GM21367 (cell line): Measurements from ENCODE around the gene SLC45A1.

Source experiments
- ATAC-seq: cut with Tn5 transposase; IDR thresholded peaks from one replicate; pipeline ENCODE4 v1.9.1; 2021; ENCODE audit not compliant: unreplicated experiment

SLC45A1 gene

DNA sequence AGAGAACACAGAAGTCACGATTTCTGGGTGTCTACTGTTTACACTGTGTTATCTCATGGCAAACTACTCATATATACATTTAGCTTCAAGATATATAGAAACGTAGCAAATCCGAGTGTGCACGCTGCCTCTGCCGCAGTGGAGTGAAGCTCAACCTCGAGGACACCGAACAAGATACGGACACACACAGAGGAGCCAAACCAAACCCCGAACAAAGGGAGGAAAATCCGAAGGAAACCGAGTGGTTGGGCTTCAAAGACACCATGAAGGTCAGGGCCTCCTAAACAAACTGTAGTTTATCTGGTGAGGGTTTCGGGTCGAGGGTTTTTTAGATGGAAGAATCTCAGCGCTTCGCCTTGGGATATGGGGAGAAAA, 34.5 kb downstream of the SLC45A1 start:
- no peak for ATAC-seq

DNA sequence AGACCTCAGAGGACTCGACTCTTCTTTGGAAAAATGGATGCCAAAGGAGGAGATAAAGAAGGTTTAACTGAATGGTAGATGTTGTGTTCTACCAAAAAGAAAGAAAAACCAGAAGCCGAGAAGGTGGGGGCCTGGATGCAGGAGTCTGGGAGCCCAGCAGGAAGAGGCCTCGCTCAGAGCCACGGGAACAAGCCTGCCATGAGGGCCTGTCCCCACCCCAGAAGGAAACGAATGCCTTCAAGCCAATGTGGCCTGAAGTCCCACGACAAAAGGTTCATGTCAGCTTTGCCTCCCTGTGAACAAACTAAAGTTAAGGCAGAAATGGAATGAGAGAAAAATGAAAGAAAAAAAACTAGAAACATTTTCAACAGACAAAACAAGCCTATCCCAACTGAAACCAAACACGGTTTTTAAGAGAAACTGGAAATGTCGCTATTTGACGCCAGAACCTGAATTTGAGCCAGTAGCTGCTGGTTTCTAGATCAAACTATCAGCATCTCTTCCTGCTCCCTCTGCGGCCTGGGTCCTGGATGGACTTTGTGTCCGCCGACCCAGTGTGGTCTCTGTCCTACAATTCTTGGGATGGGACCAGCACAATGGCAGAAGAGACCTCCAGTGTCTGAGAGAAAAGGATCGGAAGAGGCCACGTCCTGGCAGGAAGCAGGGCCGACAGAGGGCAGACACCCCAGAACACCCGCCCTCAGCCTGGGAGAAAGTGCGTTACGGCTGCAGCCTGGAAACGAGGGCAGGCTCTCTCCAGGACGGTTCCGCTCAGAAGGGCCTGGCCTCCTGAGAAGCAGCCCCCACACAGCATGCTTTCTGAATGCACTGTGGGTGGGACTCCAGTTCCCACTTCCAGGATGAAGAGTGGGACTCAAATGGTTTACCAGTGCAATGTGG, 35.2 kb downstream of the SLC45A1 start:
- ATAC-seq: no peak

DNA sequence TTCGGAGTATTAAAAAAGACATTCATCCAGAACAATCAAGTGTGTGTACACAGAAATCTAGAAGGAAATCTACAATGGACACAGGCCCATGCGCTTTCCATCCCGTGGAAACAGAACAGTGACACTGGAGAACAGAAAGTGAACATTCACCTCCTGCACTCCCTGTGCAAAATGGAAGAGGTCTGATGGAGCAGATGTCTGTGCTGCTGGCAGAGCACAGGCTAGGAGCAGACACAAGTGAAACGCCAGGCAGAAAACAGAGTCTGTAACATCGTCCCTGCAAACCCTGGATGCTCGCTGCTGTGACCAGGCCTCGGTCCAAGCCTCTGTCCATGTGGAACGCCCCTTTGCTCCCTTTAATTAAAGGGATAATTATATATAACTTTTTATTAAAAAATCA, 36.1 kb downstream of the SLC45A1 start:
- no peak for ATAC-seq

DNA sequence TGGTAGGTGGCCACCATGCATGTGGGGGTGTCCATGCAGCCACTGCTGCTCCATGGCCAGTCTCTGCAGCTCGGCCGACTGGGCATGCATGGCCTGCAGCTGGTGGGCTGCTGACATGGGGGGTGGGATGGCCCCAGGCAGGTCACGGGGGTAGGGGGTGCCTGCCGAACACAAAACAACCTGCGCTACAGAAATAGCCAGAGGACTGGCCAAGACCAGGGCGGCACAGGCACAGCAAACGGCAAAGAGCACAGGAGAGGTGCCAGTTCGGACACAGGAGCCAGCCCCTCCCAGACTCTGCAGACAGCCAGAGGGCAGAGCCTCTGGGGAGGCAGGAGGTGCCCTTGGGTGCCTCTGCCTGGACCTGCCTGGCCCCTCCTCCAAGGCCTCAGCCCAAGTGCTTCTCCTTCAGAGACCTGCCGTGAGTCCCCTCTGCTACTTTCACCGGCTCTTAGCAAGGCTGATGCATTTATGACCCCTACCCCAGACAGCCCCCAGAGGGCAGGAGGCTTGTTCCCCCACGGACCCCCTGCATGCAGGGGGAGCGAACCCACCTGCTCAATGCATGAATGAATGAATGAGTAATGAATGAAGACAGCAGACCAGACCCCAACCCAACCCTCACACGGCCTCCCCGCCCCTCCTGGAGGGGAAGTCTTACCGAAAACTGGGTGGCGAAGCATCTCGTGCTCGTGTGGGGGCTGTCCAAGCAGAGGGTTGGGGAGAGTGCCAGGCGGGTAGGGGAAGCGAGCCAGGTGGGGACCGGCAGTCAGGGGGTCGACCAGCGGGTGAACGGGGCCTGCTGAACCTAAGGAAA, 37.7 kb downstream of the SLC45A1 start:
- ATAC-seq: no peak

DNA sequence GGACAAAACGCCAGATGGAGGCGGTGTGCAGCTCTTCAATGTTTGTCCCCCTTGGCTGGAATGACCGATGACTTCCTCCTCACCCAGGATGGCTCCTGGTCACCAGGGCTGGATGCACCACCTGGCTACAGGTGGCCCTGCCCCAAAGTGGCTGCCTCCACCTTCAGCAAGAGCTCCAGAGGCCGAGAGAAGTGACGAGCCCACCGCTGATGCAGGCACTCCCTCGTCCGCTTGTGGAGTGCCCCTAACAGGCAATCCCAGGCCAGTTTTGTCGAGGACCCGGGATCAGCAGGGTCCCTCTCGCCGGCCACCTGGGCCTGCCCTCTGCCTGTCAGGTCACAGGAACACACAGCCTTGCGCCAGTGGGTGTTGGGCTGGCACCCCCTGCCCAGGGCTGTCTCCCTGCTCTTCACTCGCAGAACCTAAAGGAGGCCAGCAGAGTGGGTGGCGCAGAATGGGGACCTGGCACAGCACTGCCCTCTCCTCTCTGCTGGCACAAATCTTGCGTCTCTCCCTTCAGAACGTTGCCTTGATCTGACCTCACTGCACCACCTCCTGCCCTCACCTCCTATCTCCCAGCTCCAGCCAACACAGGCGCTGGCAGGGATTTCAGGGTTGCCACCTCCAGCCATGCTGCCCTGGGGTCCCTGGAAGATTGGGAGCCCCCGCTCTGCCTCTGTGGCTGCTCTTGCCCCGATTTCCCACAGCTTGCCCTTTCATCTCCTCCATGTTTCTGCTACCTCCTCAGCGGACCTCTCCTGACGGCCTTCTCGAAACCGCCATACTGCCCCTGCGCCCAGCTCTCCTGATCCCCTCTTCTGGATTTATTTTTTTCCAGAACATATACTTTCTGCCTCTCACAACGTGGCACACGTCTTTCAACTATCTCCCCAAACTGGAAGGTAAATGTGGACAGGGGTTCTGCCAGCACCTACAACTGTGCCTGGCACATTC, 38.6 kb downstream of the SLC45A1 start:
- ATAC-seq: no peak

GRCh38 chr1:8357329-8358101, 39.6 kb downstream of the SLC45A1 start:
- ATAC-seq: no peak

- no peak for ATAC-seq
Observed at GRCh38 chr1:8358241-8358896, 40.5 kb downstream of the SLC45A1 start.

DNA sequence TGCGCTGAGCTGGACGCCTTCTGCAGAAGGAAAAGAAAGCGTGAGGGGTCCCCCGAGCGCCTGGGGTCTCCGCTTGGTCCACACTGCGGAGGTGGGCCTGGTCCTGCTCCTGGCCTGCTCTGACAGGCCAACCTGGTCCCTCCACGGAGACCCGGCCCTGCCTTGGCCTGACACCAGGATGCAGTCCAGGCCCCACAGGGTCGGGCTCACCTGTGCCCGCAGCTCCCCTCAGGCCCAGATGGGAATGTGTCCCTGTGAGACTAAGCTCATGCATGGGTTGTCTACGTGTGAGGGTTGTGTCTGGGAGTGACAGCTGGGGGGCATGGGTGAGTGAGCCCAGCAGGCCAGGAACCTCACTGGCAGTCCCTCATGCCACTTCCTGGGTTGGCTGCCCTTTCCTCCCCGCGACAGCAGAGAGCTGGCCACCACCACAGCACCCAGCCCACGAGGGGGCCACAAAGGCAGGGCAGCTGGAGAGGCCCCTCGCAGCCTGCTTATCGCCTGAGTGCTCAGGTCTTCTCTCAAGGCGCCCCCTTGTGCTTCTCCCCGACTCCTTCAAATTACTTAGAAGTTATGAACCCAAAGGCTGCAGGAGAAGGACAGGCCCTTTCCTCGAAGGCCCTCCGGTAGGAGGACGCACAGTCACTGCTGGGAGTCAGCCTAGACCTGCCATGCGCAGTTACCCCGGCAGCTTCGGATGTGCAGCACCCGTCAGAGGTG, 41.1 kb downstream of the SLC45A1 start:
- no peak for ATAC-seq

- no peak for ATAC-seq
Observed at GRCh38 chr1:8359617-8360481, 41.9 kb downstream of the SLC45A1 start.

DNA sequence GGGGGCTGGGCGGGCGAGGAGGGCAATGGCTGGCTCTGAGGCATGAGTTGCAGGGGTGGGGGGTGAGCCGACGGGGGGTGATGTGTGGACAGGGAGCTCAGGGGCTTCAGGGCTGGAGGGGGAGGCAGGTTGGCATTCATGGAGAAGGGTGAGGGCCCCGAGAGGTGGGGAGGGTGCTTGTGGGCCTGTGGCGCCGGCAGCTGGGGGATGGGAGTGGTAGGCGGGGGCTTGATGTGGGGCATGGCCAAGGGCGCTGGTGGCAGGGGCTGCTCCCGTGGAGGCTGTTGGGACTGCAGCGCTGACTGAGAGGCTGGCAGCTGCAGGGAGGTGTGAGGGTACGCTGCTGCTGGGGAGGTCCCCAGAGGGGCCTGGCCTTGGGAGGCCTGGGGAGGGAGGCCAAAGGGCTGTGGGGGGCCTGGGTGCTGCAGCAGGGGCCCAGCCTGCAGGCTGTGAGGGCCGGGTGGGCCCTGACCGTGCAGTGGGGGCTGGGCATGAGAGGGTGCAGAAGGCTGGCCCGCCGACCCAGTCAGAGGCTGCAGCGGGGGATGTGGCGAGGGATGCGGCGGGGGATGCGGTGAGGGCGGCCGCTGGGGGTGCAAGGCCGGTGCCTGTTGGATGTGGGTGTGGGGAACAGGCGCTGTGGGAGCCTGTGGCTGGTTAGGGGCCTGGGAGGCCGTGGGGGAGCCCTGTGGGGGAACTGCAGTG, 42.7 kb downstream of the SLC45A1 start:
- ATAC-seq: no peak

GRCh38 chr1:8361198-8361849, 43.4 kb downstream of the SLC45A1 start:
- ATAC-seq: no peak

GRCh38 chr1:8362701-8363101, 44.8 kb downstream of the SLC45A1 start:
- ATAC-seq: no peak

DNA sequence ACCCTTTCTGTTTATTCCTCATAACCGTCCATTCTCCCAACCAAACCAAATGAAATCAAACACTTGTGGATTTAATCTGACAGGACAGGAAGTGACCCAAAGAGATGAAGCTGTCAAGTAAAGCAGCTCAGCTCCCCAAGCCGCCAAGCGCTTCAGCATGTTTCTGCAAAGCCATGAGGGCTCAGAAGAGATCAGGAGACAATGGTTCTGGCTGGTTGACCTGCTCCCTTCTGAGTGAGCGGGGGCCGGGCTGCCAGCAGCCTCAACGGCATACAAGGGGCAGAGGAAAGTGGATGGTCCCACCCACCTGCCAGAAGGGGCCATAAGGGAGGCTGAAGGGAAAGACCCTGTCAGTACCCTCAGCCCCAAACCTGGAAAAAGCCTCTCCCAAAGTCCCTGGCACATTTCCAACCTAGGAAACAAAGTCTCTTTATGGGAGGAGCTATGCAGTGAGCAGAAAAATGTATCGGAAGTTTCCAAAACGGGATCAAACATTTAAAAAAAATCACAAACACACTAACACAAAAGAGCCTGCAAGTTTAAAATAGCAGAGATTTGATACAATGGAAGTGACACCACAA, 45.4 kb downstream of the SLC45A1 start:
- no peak for ATAC-seq

DNA sequence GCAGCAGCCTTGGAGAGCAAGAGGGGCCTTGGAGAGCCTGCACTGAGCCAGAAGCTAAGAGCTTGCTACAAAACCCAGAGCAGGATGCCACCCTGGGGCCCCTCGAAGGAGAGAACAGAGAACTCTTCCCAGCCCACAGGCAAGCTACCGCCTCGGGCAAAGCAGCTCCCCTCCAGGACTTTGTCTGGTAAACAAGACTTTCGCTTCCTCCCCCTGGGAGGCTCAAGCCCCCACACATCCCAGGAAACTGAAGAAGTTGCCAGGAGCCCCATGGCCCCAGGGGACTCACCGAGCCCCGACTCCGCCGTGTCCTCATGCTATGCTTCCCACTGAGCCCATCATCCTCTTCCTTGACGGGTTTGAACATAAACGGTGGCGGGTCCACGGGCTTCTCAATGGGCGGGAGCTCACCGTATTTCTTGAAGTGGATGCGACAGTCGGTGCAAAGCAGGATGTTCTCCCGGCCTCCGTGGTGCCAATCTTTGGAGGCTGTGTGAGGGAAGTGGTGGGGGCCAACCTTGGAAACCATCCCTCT, 45.9 kb downstream of the SLC45A1 start:
- ATAC-seq: no peak

- no peak for ATAC-seq
Observed at GRCh38 chr1:8364528-8365442, 46.9 kb downstream of the SLC45A1 start.
